ENCODE results near the gene KEAP1. TPM values are rescaled to one million over a fixed set of nuclear protein-coding genes. Genes with fewer than 3 reads are reported as not detected.

KEAP1 gene
- total RNA-seq, 4 donors from 2014 or later, result 66.2 to 86.9 (median 76.4) TPM

- intact Hi-C loops (cut with DNase I), result no loop called here
- no peak for TF ChIP-seq POLR2A (IDR thresholded peaks at IDR 0.05)
- TF ChIP-seq CTCF (IDR thresholded peaks at IDR 0.05), result no peak
- 47 to 65% methylated on average over 3 of the region's 3 CpGs for WGBS, 2 donors
Measured at GRCh38 chr19:10523135-10523636, 20.0 kb upstream of the KEAP1 start.

GRCh38 chr19:10521461-10522171, 18.5 kb upstream of the KEAP1 start:
- intact Hi-C loops (cut with DNase I), result no loop called here
- Histone ChIP-seq H3K4me1 (peaks cover 28 to 74% (median 34%) of the 10 kb centered on the region in 3 donors), H3K27me3 (peaks cover 0 to 36% (median 7%) of the 10 kb centered on the region in 4 donors), H3K27ac (peak overlapping the region; percentile 76 to 88 (median 86)), H3K9me3 (no peaks in the 10 kb centered on the region), H3K4me3 (no peak overlapping the region), H3K36me3 (no peaks in the 10 kb centered on the region)
- no peak for DNase-seq
- WGBS, 2 donors, result 40 to 49% methylated on average over 9 to 13 of the region's 13 CpGs
- TF ChIP-seq CTCF (IDR thresholded peaks at IDR 0.05) (no peak), POLR2A (IDR thresholded peaks at IDR 0.05) (no peak)

More at GRCh38 chr19:10523135-10523636, 20.0 kb upstream of the KEAP1 start:
- no peak for DNase-seq
- peak overlapping the region; percentile 14 to 54 (median 50) for H3K27ac ChIP-seq
- peaks cover 0 to 23% (median 2%) of the 10 kb centered on the region in 4 donors for H3K27me3 ChIP-seq
- no peaks in the 10 kb centered on the region for H3K36me3 ChIP-seq
- no peak overlapping the region for H3K4me3 ChIP-seq
- peaks cover 16 to 59% (median 20%) of the 10 kb centered on the region in 3 donors for H3K4me1 ChIP-seq
- no peaks in the 10 kb centered on the region for H3K9me3 ChIP-seq

- 33 to 56% methylated on average over 14 to 15 of the region's 15 CpGs for WGBS, 2 donors
- Histone ChIP-seq H3K27ac (peak overlapping the region; percentile 74 to 88 (median 86)), H3K4me1 (peaks cover 28 to 81% (median 34%) of the 10 kb centered on the region in 3 donors), H3K9me3 (no peaks in the 10 kb centered on the region), H3K27me3 (peaks cover 0 to 43% (median 8%) of the 10 kb centered on the region in 4 donors), H3K4me3 (no peak overlapping the region), H3K36me3 (no peaks in the 10 kb centered on the region)
- no peak for DNase-seq
- TF ChIP-seq POLR2A (IDR thresholded peaks at IDR 0.05) (no peak), CTCF (IDR thresholded peaks at IDR 0.05) (peak in 1 of 6 experiments; percentile 4)
- intact Hi-C loops (cut with DNase I), result no loop called here
Measured at GRCh38 chr19:10520652-10521318, 17.6 kb upstream of the KEAP1 start.

GRCh38 chr19:10519421-10519820, 16.3 kb upstream of the KEAP1 start:
- WGBS, 2 donors, result 55 to 59% methylated on average over 7 of the region's 7 CpGs
- Histone ChIP-seq H3K27me3 (peaks cover 0 to 56% (median 10%) of the 10 kb centered on the region in 4 donors), H3K4me1 (peaks cover 35 to 95% (median 37%) of the 10 kb centered on the region in 3 donors), H3K27ac (peak overlapping the region; percentile 74 to 88 (median 86)), H3K9me3 (no peaks in the 10 kb centered on the region), H3K4me3 (no peak overlapping the region), H3K36me3 (peaks cover 0 to 5% (median 3%) of the 10 kb centered on the region in 3 donors)
- no peak for DNase-seq
- intact Hi-C loops (cut with DNase I), result no loop called here
- TF ChIP-seq CTCF (IDR thresholded peaks at IDR 0.05), result no peak
- TF ChIP-seq POLR2A (IDR thresholded peaks at IDR 0.05), result no peak

All from esophagus squamous epithelium (tissue), 5 donors.